H9 (cell line): ENCODE measurements around the gene RAB3C. TPM values are rescaled to one million over a fixed set of nuclear protein-coding genes. Genes with fewer than 3 reads are reported as not detected.

Experiments
- DNase-seq: peaks from one replicate; pipeline ENCODE4 v3.0.0-alpha.2; 2017
- H2AFZ ChIP-seq: one replicate; pipeline ENCODE4 v1.6.1; 2013; ENCODE audit warnings: mild to moderate bottlenecking, low read length, control low read depth, moderate library complexity
- H2AK5ac ChIP-seq: 2 replicates; pipeline ENCODE4 v1.6.1; 2013; ENCODE audit warnings: low read length, control low read depth, mixed read lengths; ENCODE audit not compliant: insufficient read length
- H2BK120ac ChIP-seq: one replicate; pipeline ENCODE4 v1.6.1; 2013; ENCODE audit warnings: low read depth, mild to moderate bottlenecking, low read length, control low read depth, inconsistent platforms; ENCODE audit not compliant: poor library complexity, severe bottlenecking
- H2BK12ac ChIP-seq: 2 replicates; pipeline ENCODE4 v1.6.1; 2013; ENCODE audit warnings: low read length, control low read depth, mixed read lengths, low read depth; ENCODE audit not compliant: insufficient read length
- H2BK15ac ChIP-seq: 2 replicates; pipeline ENCODE4 v1.6.1; 2013; ENCODE audit warnings: low read depth, low read length, control low read depth
- H2BK20ac ChIP-seq: one replicate; pipeline ENCODE4 v1.6.1; 2013; ENCODE audit warnings: low read depth, mild to moderate bottlenecking, low read length, control low read depth, inconsistent platforms; ENCODE audit not compliant: poor library complexity, severe bottlenecking
- H2BK5ac ChIP-seq: 2 replicates; pipeline ENCODE4 v1.6.1; 2013; ENCODE audit warnings: low read length, control low read depth, mixed read lengths; ENCODE audit not compliant: insufficient read length
- H3K14ac ChIP-seq: 2 replicates; pipeline ENCODE4 v1.6.1; 2013; ENCODE audit warnings: low read length, control low read depth; ENCODE audit not compliant: insufficient read depth
- H3K18ac ChIP-seq: 2 replicates; pipeline ENCODE4 v1.6.1; 2013; ENCODE audit warnings: low read depth, mild to moderate bottlenecking, mixed read lengths, low read length, control low read depth; ENCODE audit not compliant: insufficient read length
- H3K23ac ChIP-seq: 2 replicates; pipeline ENCODE4 v1.6.1; 2013; ENCODE audit warnings: low read length, control low read depth, mixed read lengths, low read depth; ENCODE audit not compliant: insufficient read length
- H3K23me2 ChIP-seq: 2 replicates; pipeline ENCODE4 v1.6.1; 2013; ENCODE audit warnings: low read depth, mild to moderate bottlenecking, mixed read lengths, low read length, control low read depth; ENCODE audit not compliant: insufficient read length, poor library complexity, severe bottlenecking
- H3K27ac ChIP-seq: 2 replicates; pipeline ENCODE4 v1.5.1; 2013; ENCODE audit warnings: low read length, control low read depth, mixed read lengths, low read depth; ENCODE audit not compliant: insufficient read length
- H3K27me3 ChIP-seq: 2 replicates; pipeline ENCODE4 v1.6.1; 2013; ENCODE audit warnings: low read length, control low read depth, inconsistent platforms; ENCODE audit not compliant: insufficient read depth
- H3K4ac ChIP-seq: 2 replicates; pipeline ENCODE4 v1.6.1; 2013; ENCODE audit warnings: low read depth, mild to moderate bottlenecking, control low read depth, inconsistent platforms, low read length, moderate library complexity
- H3K4me1 ChIP-seq: 2 replicates; pipeline ENCODE4 v1.6.1; 2013; ENCODE audit warnings: low read length, control low read depth, inconsistent platforms; ENCODE audit not compliant: insufficient read depth
- H3K4me2 ChIP-seq: 2 replicates; pipeline ENCODE4 v1.6.1; 2013; ENCODE audit warnings: low read length, control low read depth, mixed read lengths; ENCODE audit not compliant: insufficient read length, insufficient read depth
- H3K56ac ChIP-seq: 2 replicates; pipeline ENCODE4 v1.6.1; 2013; ENCODE audit warnings: low read depth, mild to moderate bottlenecking, mixed read lengths, low read length, control low read depth; ENCODE audit not compliant: insufficient read length
- H3K79me1 ChIP-seq: 2 replicates; pipeline ENCODE4 v1.6.1; 2013; ENCODE audit warnings: low read depth, mild to moderate bottlenecking, moderate library complexity, low read length, control low read depth, inconsistent platforms; ENCODE audit not compliant: insufficient read depth, poor library complexity, severe bottlenecking
- H3K79me2 ChIP-seq: 2 replicates; pipeline ENCODE4 v1.6.1; 2013; ENCODE audit warnings: low read length, control low read depth, inconsistent platforms; ENCODE audit not compliant: insufficient read depth
- H3K9ac ChIP-seq: 2 replicates; pipeline ENCODE4 v1.6.1; 2013; ENCODE audit warnings: low read length, control low read depth, mixed read lengths; ENCODE audit not compliant: insufficient read length; ENCODE audit errors: extremely low read depth
- H3K9me3 ChIP-seq: one replicate; pipeline ENCODE4 v1.6.1; 2013; ENCODE audit warnings: low read depth, low read length, inconsistent platforms; ENCODE audit not compliant: control insufficient read depth
- H3T11ph ChIP-seq: one replicate; pipeline ENCODE4 v1.6.1; 2013; ENCODE audit warnings: mild to moderate bottlenecking, low read length, control low read depth, inconsistent platforms
- H4K20me1 ChIP-seq: one replicate; pipeline ENCODE4 v1.6.1; 2013; ENCODE audit not compliant: control insufficient read depth, insufficient read length, insufficient read depth
- H4K5ac ChIP-seq: 2 replicates; pipeline ENCODE4 v1.6.1; 2013; ENCODE audit warnings: low read depth, mild to moderate bottlenecking, mixed read lengths, low read length, control low read depth; ENCODE audit not compliant: insufficient read length
- H4K8ac ChIP-seq: replicated peaks from 2 replicates; pipeline ENCODE4 v1.6.1; 2013; ENCODE audit warnings: low read length, control low read depth, mixed read lengths, low read depth; ENCODE audit not compliant: insufficient read length
- H4K91ac ChIP-seq: 2 replicates; pipeline ENCODE4 v1.6.1; 2013; ENCODE audit warnings: low read depth, mild to moderate bottlenecking, moderate library complexity, mixed read lengths, low read length, control low read depth; ENCODE audit not compliant: insufficient read length
- H3K27ac Mint-ChIP-seq, 3 experiments: 2 replicates in 2 of 3; 3 replicates in 1 of 3; pipeline ENCODE4 v1.8.0; 2020 to 2021; ENCODE audit warnings: mixed read lengths in 3 of 3, mild to moderate bottlenecking in 1 of 3, moderate library complexity in 1 of 3
- H3K27me3 Mint-ChIP-seq: 2 replicates; pipeline ENCODE4 v1.8.0; 2021; ENCODE audit warnings: low read depth, mild to moderate bottlenecking, moderate library complexity, mixed read lengths
- H3K36me3 Mint-ChIP-seq, 3 experiments: 2 replicates in 2 of 3; 3 replicates in 1 of 3; pipeline ENCODE4 v1.8.0; 2020 to 2021; ENCODE audit warnings: low read depth in 3 of 3, mixed read lengths in 3 of 3; ENCODE audit not compliant: insufficient read depth in 1 of 3
- H3K4me1 Mint-ChIP-seq, 2 experiments: 2 replicates each; pipeline ENCODE4 v1.8.0; 2020; ENCODE audit warnings: mixed read lengths in 2 of 2
- H3K4me3 Mint-ChIP-seq, 2 experiments: 2 replicates in 1 of 2; 3 replicates in 1 of 2; pipeline ENCODE4 v1.8.0; 2020 to 2021; ENCODE audit warnings: mild to moderate bottlenecking in 2 of 2, mixed read lengths in 2 of 2, moderate library complexity in 1 of 2
- H3K9me3 Mint-ChIP-seq, 2 experiments: 2 replicates in 1 of 2; 3 replicates in 1 of 2; pipeline ENCODE4 v1.8.0; 2020; ENCODE audit warnings: mild to moderate bottlenecking in 2 of 2, mixed read lengths in 2 of 2, moderate library complexity in 1 of 2
- CTCF ChIP-seq: fragments of 200-600 bp; sonication (generic); conservative IDR thresholded peaks from 3 replicates; pipeline ENCODE4 v1.8.0; 2021; ENCODE audit warnings: antibody characterized with exemption, mild to moderate bottlenecking
- WGBS: extraction: QIAGEN DNeasy Blood & Tissue Kit; methylation state at CpG from one replicate; pipeline ENCODE4 v1.1.7; 2013; ENCODE audit warnings: missing lambda C conversion rate, low lambda C conversion rate, mixed read lengths; ENCODE audit not compliant: insufficient read length; ENCODE audit errors: extremely low coverage; 5-methylcytosine and 5-hydroxymethylcytosine counted together
- total RNA-seq: library from RNA; stranded (reverse); gene quantifications from 2 replicates; pipeline ENCODE4 v1.2.1, GENCODE V29; 2021

Gene RAB3C
- total RNA-seq, 1 experiment from 2014 or later: 16.3 TPM

- H3K9ac ChIP-seq: no peak overlapping the region
- no peak overlapping the region for H2BK120ac ChIP-seq
- no peak for TF ChIP-seq CTCF
- no peak for DNase-seq
- no peak overlapping the region for H2BK12ac ChIP-seq
- no CpG with 5 or more reads among the region's 1 CpG for whole genome bisulfite sequencing
- H3K23me2 ChIP-seq: no peaks in the 10 kb centered on the region
- no peak overlapping the region for H2BK20ac ChIP-seq
- H3K18ac ChIP-seq: no peak overlapping the region
- no peak overlapping the region for H3K27ac ChIP-seq
- no peak overlapping the region for H4K5ac ChIP-seq
- no peak overlapping the region for H3K27ac Mint-ChIP-seq
- H3K4me1 Mint-ChIP-seq: peaks cover 5 to 7% of the 10 kb centered on the region in 2 experiments; a peak in 3 of 4 replicates
- H3K23ac ChIP-seq: no peak overlapping the region
- no peaks in the 10 kb centered on the region for H4K20me1 ChIP-seq
- no peak overlapping the region for H3K4ac ChIP-seq
- no peak overlapping the region for H2AK5ac ChIP-seq
- H3K27me3 ChIP-seq: no peaks in the 10 kb centered on the region
- H2BK5ac ChIP-seq: no peak overlapping the region
- no peaks in the 10 kb centered on the region for H3K27me3 Mint-ChIP-seq
- no peaks in the 10 kb centered on the region for H3K9me3 ChIP-seq
- H3K4me2 ChIP-seq: no peak overlapping the region
- H3K79me1 ChIP-seq: no peaks in the 10 kb centered on the region
- H4K91ac ChIP-seq: no peak overlapping the region
- no peak overlapping the region for H2BK15ac ChIP-seq
- no peak overlapping the region for H3K56ac ChIP-seq
- no peak overlapping the region for H3K4me3 Mint-ChIP-seq
- H3K79me2 ChIP-seq: no peaks in the 10 kb centered on the region
- H3K36me3 Mint-ChIP-seq: no peaks in the 10 kb centered on the region
- no peak overlapping the region for H3T11ph ChIP-seq
- H2AFZ ChIP-seq: no peak overlapping the region
- H4K8ac ChIP-seq: no peak overlapping the region
- H3K4me1 ChIP-seq: no peaks in the 10 kb centered on the region
- no peaks in the 10 kb centered on the region for H3K9me3 Mint-ChIP-seq
- no peak overlapping the region for H3K14ac ChIP-seq
These were observed 34.4 kb downstream of the RAB3C start for GRCh38 chr5:58617241-58617640.
